Measurements from ENCODE around the gene RPS27L.

DNA sequence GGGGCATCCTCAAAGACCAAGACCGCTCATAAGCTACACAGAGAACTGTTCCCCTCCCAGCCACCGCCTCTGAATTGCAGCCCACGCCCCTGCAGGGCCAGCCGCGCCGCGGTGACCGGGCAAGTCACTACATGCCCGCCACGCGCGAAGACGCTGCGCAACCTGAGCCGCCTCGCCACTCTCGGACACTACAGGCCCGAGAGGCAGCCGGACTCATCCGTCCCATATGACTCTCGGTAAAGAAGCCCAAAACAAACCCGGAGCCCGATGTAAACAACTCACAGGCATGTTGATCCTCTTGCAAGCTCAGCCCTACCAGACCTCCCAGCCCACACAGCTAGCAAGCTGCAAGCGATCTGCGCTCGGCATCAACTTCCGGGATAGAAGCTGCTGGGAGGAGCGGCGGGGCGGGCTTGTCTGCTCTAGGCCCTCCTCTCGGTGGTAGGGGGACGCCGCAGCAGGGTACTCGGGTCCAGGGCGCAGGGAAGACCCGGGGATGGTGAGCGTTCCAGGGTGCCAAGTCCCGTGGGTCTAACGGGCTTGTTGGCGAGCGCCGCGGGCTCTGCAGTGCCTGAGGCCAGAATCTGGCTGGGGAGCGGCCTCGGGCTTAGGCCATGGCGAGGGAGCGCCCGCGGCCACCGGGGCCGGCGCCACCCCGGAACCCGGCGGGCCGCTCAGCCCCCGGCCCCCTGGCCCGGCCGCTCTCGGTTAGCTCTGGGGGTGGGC is at the start of gene RPS27L:
- TF ChIP-seq, protein P1, sequence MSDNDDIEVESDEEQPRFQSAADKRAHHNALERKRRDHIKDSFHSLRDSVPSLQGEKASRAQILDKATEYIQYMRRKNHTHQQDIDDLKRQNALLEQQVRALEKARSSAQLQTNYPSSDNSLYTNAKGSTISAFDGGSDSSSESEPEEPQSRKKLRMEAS (CRISPR knock-in tag; IDR thresholded peaks at IDR 0.05): peak; percentile 83
- TF ChIP-seq POLR2A (conservative IDR thresholded peaks at IDR 0.05): peak; percentile 97
- TF ChIP-seq NRF1 (conservative IDR thresholded peaks at IDR 0.05 in 1 of 2, IDR thresholded peaks at IDR 0.05 in 1 of 2): peak; percentile 80 to 83
- TF ChIP-seq CTCF (IDR thresholded peaks at IDR 0.05 in 2 of 3, conservative IDR thresholded peaks at IDR 0.05 in 1 of 3; ENCODE audit: insufficient read depth in 2 of 3, low read depth in 1 of 3, low read length in 3 of 3): peak in 1 of 3 experiments; percentile 4; a peak in 1 of 6 replicates

Data from K562 (cell line).